PC-9 (cell line): ENCODE data around the gene ZMPSTE24.

Experiments used
- CTCF ChIP-seq: fragments of 200-600 bp; sonication (generic); conservative IDR thresholded peaks from 2 replicates; pipeline ENCODE4 v1.6.1; 2017; ENCODE audit warnings: mixed run types, antibody characterized with exemption, mild to moderate bottlenecking, moderate library complexity
- EZH2 ChIP-seq: fragments of 200-600 bp; sonication (generic); IDR thresholded peaks from 2 replicates; pipeline ENCODE4 v1.8.0; 2017; ENCODE audit warnings: antibody characterized with exemption, low read depth

- TF ChIP-seq EZH2 (no peak), CTCF (no peak)
Measured at GRCh38 chr1:40252601-40253000, 5.4 kb upstream of the ZMPSTE24 start.
